DMS53 treated with DMSO at 0.1 percent for 48 hours (cell line): ENCODE measurements around the gene FOSL2.
"Not testable (repeated sequence)": the region's sequence is repeated elsewhere in the genome, so short reads cannot be mapped to it uniquely, and the experiment has no call there.

ENCODE experiments used
- DNase-seq: peaks from one replicate; lab custom pipeline; 2025; ENCODE audit not compliant: unreplicated experiment; lab: John Stamatoyannopoulos, UW

The FOSL2 gene

DNA sequence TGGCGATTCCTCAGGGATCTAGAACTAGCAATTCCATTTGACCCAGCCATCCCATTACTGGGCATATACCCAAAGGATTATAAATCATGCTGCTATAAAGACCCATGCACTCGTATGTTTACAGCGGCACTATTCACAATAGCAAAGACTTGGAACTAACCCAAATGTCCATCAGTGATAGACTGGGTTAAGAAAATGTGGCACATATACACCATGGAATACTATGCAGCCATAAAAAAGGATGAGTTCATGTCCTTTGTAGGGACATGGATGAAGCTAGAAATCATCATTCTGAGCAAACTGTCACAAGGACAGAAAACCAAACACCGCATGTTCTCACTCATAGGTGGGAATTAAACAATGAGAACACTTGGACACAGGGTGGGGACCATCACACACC, 20.9 kb upstream of the FOSL2 start:
- DNase-seq: not testable (repeated sequence)

GRCh38 chr2:28373854-28374253, 18.8 kb upstream of the FOSL2 start:
- no peak for DNase-seq

GRCh38 chr2:28374331-28374730, 18.3 kb upstream of the FOSL2 start:
- no peak for DNase-seq

GRCh38 chr2:28375236-28375635, 17.4 kb upstream of the FOSL2 start:
- no peak for DNase-seq

GRCh38 chr2:28375742-28376631, 16.7 kb upstream of the FOSL2 start:
- DNase-seq: no peak

GRCh38 chr2:28377195-28377816, 15.4 kb upstream of the FOSL2 start:
- no peak for DNase-seq

DNA sequence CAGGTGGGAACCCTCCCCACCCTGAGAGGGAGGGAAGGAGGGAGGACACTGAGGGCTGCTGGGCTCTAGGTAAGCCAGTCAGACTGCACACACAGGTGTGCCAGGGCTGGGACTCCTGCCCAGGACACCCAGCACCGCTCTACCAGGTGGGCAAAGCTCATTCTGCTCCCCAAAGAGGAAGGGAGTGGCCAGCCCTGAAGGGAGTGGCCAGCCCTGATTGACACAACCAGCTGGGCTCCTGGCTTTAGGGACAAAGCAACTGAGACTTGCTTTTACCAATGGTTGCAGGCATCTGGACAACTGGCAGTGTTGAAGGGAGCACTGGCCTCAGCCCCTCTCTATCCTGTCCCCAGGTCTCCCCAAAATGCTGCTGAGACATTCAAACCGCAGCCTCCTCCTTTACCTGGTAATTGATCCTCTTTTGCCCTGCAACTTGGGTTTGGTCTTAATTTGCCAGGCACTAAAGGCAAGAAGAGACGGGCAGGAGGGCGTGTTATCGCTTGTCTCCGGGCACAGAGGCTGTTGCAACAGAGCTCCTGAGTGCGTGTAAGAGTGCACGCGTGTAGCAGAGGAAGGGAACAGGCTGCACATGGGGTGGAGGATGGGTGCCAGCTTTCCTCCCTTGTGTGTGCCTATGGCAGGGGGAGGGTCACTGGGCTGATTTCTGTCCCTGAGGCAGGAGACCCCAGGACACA, 14.5 kb upstream of the FOSL2 start:
- DNase-seq: no peak

GRCh38 chr2:28378679-28379584, 13.7 kb upstream of the FOSL2 start:
- DNase-seq: no peak

DNA sequence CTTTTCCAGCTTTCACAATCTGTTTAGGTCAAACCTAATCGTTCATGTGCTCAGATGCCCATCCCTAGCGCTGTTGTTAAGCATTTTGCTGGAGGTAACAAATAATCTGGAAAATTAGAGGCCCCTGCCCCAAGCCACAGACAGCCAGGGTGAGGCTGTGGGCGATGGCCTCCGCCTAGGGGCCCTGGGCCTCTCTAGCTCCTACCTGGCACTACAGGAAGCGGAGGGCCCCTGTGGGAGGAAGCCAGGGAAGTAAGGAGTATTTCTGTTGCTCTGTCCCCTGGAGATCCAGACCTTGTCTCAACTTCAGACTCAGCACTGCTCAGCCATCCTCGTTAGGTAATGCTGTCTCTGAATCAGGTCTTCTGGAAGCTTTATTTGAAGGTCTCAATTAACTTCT, 12.4 kb upstream of the FOSL2 start:
- no peak for DNase-seq

- no peak for DNase-seq
Measured at GRCh38 chr2:28381225-28382180, 11.2 kb upstream of the FOSL2 start.

DNA sequence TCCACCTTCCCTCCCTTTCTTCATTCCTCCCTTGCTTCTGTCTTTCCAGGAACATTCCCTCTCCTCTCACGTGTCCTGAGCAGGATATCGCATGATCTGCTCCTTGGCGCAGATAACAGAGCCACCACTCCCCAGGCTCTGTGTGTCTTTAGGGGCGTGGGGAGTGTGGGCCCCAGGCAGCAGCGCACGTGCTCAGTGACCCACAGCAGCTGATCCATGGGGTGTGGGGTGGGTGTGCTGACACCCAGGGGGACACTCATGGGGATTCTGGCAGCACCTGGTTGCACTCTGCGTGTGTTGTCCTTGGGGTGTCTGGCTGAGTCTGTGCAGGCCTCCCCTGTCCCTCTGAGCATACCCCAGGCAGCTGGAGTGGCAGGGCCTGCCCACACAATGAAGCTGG, 9.9 kb upstream of the FOSL2 start:
- no peak for DNase-seq

DNA sequence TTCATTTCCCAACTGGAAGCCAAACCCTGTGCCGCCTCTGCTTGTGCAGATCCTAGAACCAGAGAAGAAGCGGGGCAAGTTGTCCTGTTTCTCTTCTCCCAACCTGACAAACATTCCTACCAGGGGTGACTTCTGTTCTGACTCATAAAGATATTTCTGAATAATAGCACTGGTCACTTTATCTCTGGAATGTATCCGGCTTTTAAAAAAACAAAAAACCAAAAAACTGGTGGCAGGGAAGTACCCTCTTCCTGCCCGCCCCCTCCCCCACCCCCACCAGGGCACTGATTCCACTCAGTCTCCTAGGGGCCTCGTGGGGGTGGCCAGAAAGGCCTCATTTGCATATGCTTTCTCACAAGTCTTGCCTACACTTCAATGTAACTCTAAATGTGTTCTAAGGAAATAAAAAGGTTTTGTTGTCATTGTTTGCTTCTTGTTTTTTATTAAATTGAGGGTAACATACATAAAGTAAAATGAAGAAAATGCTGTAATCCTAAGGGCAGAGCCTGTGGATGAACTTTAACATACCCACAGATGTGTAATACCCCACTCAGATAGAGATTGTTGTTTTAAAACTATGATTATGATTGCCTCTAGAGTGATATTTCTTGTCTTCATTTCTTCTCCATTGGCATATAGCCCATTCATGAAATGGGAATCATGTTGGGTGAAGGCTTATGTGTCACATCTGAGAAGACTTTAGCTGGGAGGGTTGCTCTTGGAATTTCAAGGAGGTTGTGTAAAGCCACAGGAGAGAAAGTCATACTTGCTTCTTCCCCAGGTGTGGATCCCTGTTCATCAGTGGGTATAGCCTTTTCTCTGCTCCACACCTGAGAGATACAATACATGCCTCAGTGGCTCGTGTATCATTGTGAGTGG, 5.3 kb upstream of the FOSL2 start:
- DNase-seq: no peak

DNA sequence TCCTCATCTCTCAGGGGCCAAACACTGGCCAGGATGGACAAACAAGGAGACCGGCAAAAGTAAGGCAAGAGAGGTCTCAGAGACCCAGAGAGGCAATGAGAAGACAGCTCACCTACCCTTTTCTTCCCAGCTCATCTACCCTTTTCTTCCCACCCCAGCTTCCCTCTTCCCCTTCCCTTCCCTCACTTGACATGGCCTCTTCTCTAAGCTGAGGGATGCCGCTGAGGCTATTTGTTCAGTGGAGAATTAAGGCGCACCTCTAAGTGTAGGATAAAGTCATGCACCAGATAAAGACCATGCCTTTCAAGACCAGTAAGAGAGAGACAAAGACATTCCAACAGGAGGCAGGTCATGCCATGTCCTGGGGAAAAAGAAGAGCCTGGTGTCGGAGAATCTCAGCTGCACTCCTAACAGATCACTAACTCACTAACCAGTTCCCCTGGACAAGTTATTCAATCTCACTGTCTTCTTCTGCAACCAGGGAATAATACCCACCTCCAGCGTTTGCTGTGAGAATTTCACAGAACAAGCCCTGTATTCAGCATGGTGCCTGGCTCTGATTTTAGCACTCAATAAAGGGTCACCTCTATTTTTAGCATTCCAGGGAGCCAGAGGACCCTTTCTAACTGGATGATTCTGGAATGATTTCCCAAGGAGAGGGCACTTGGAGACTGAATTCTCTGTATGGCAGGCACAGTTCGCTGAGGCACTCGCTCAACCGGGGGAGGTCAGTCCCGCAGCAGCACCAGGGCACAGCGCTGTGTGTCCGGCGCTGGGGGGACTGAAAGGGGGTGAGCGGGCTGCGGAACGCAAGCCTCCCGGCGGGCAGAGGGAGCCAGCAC, 3.0 kb upstream of the FOSL2 start:
- peak; percentile 20 for DNase-seq

- DNase-seq: peak; percentile 51
Measured at GRCh38 chr2:28390241-28390745, 2.4 kb upstream of the FOSL2 start.

DNA sequence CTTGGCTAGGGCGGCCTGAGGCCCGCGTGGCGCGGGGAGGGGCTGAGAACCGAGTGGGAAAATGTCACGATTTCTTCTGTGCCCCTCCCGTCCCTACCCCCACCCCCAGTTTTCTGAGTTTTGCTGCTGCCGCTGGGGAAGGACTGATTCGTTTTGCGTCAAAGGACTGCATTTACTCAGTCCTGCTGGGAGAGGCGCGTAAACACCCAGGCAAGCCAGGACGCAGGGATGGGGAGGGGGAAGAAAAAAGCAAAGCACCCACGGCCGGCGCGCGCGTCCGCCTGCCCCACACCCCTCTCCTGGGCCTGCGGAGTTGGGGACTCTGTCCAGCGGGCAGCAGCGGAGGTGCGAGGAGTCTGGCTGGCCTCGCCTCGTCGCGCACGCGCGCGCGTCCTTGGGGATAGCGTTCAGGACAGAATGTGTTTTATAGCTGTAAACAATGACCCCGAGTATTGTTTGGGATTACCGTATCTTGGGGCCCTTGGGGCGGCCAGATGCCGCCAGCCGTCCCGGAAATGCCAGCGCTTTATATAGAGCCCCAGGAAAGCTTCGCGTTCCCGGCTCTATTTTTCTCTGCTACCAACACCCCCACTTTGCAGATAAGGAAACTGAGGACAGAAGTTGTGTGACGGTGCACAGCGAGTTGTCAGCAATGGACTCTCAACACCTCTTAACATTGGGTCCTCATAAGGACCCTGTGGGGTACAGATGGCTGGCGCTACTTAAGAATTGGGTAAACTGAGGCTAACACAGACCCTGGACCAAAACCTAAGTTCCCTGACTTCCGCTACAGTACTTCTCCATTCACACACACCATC, 1.7 kb upstream of the FOSL2 start:
- peak; percentile 32 for DNase-seq

DNA sequence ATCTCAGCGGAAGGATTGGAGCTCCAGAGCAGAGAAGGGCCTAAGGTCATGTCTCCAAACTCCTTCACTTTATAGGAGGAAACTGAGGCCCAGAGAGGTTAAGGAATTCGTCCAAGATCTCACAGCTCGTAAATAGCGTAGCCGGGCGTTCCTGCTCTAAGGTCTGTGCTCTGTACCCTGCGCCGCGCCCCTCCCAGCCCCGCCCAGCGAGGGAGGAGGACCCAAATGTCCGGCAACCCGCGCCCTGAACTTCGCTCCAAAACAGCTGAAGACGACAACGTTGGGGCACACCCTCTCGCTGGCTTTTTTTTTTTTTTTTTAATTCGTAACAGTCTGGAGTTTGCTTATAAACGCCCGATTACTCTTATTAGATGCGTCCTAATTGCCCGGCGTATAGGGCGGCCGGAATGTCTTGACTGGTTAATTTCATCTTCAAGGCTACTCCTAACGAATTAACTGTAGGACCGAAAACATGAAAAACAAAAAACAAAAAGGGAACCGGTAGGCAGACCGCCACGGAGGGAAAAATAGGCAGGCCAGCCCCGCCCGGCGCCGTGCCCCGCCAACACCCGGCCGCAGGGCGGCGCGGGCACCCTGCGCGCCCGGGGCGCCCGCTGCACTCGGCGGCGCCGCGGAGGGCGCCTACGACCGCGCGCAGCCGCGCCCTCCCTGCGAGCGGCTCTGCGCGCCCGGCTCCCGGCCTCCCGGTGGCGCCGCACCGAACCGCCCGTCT, 928 bp upstream of the FOSL2 start:
- DNase-seq: peak; percentile 32
